RWPE2 (cell line): ENCODE measurements around the gene KANK3.
"Not testable (repeated sequence)": the region's sequence is repeated elsewhere in the genome, so short reads cannot be mapped to it uniquely, and the experiment has no call there.

Source experiments
- ATAC-seq: fragments of 200-7000 bp; cut with Tn5 transposase; 3 replicates; pipeline ENCODE4 v1.9.1; 2021; ENCODE audit warnings: low read depth
- DNase-seq: peaks from one replicate; pipeline ENCODE4 v3.0.0-alpha.2; 2020; ENCODE audit warnings: low spot score
- H3K27ac ChIP-seq: fragments of 450-650 bp; 2 replicates; pipeline ENCODE4 v1.5.1; 2017; ENCODE audit warnings: mild to moderate bottlenecking; ENCODE audit not compliant: poor library complexity, severe bottlenecking
- H3K27me3 ChIP-seq: fragments of 250-450 bp; sonication (Bioruptor Pico); 2 replicates; pipeline ENCODE4 v1.5.1; 2021; ENCODE audit warnings: mild to moderate bottlenecking, moderate library complexity; ENCODE audit not compliant: insufficient read depth, poor library complexity, severe bottlenecking
- H3K36me3 ChIP-seq: fragments of 250-450 bp; sonication (Bioruptor Pico); 2 replicates; pipeline ENCODE4 v1.5.1; 2020; ENCODE audit warnings: low read depth, mild to moderate bottlenecking, moderate library complexity
- H3K4me1 ChIP-seq: fragments of 250-450 bp; sonication (Bioruptor Pico); 2 replicates; pipeline ENCODE4 v1.5.1; 2021; ENCODE audit warnings: mild to moderate bottlenecking, moderate library complexity; ENCODE audit not compliant: insufficient read depth, poor library complexity, severe bottlenecking
- H3K4me3 ChIP-seq: fragments of 250-450 bp; sonication (Bioruptor Pico); 2 replicates; pipeline ENCODE4 v1.5.1; 2021; ENCODE audit warnings: mild to moderate bottlenecking, moderate library complexity; ENCODE audit not compliant: severe bottlenecking
- H3K9me3 ChIP-seq: fragments of 250-450 bp; sonication (Bioruptor Pico); 2 replicates; pipeline ENCODE4 v1.5.1; 2021; ENCODE audit warnings: mild to moderate bottlenecking, moderate library complexity; ENCODE audit not compliant: severe bottlenecking
- CTCF ChIP-seq: fragments of 450-650 bp; IDR thresholded peaks from one replicate; pipeline ENCODE4 v1.5.1; 2017; ENCODE audit warnings: mild to moderate bottlenecking, moderate library complexity; ENCODE audit not compliant: poor library complexity, severe bottlenecking

Gene KANK3

GRCh38 chr19:8358948-8359347 lies 15.9 kb upstream of the KANK3 start:
- Histone ChIP-seq H3K4me3 (no peak overlapping the region), H3K36me3 (no peaks in the 10 kb centered on the region), H3K27ac (peak overlapping the region; percentile 97), H3K27me3 (no peaks in the 10 kb centered on the region), H3K4me1 (peaks cover 35% of the 10 kb centered on the region), H3K9me3 (no peaks in the 10 kb centered on the region)
- DNase-seq (no peak), ATAC-seq (no peak)
- no peak for TF ChIP-seq CTCF

- Histone ChIP-seq H3K27me3 (no peaks in the 10 kb centered on the region), H3K4me1 (peaks cover 24% of the 10 kb centered on the region), H3K4me3 (no peak overlapping the region), H3K9me3 (no peaks in the 10 kb centered on the region), H3K27ac (peak overlapping the region; percentile 97), H3K36me3 (no peaks in the 10 kb centered on the region)
- no peak for ATAC-seq
- no peak for DNase-seq
- no peak for TF ChIP-seq CTCF
Measured at GRCh38 chr19:8357007-8357521, 14.0 kb upstream of the KANK3 start.

GRCh38 chr19:8355631-8356402 lies 12.8 kb upstream of the KANK3 start:
- DNase-seq, result peak; percentile 87
- no peaks in the 10 kb centered on the region for H3K36me3 ChIP-seq
- H3K27ac ChIP-seq, result peak overlapping the region; percentile 97

GRCh38 chr19:8352845-8353244 lies 9.8 kb upstream of the KANK3 start:
- not testable (repeated sequence) for H3K36me3 ChIP-seq, ATAC-seq, H3K4me3 ChIP-seq, H3K9me3 ChIP-seq, H3K27ac ChIP-seq, DNase-seq, H3K27me3 ChIP-seq
- H3K4me1 ChIP-seq, result peaks cover 18% of the 10 kb centered on the region

More at GRCh38 chr19:8355631-8356402, 12.8 kb upstream of the KANK3 start:
- peak; percentile 90 for ATAC-seq
- Histone ChIP-seq H3K4me1 (peaks cover 18% of the 10 kb centered on the region), H3K4me3 (no peak overlapping the region), H3K27me3 (no peaks in the 10 kb centered on the region), H3K9me3 (no peaks in the 10 kb centered on the region)
- TF ChIP-seq CTCF, result no peak

- no peak for DNase-seq
- TF ChIP-seq CTCF, result no peak
- H3K27me3 ChIP-seq, result no peaks in the 10 kb centered on the region
- H3K4me1 ChIP-seq, result peaks cover 18% of the 10 kb centered on the region
- H3K27ac ChIP-seq, result no peak overlapping the region
- H3K4me3 ChIP-seq, result no peak overlapping the region
- no peak for ATAC-seq
- no peaks in the 10 kb centered on the region for H3K36me3 ChIP-seq
- H3K9me3 ChIP-seq, result no peaks in the 10 kb centered on the region
Measured at GRCh38 chr19:8352134-8352827, 9.2 kb upstream of the KANK3 start.

GRCh38 chr19:8349629-8350372 lies 6.7 kb upstream of the KANK3 start:
- not testable (repeated sequence) for H3K27me3 ChIP-seq, H3K27ac ChIP-seq, H3K9me3 ChIP-seq, H3K4me3 ChIP-seq, DNase-seq, ATAC-seq, H3K36me3 ChIP-seq, H3K4me1 ChIP-seq
